Stimulated activated naive CD8-positive, alpha-beta T cell treated with anti-CD3 and anti-CD28 coated beads, Interleukin-15, Interleukin-2, amounts not matched to agents 100 ng/mL and 50 ng/mL, for 24 hours (primary cell): ENCODE results near the gene IMMT.
"Not testable (repeated sequence)": the region's sequence is repeated elsewhere in the genome, so short reads cannot be mapped to it uniquely, and the experiment has no call there.

Experiments used
- H3K27ac Mint-ChIP-seq: one replicate; pipeline ENCODE4 v1.8.0; 2021; ENCODE audit warnings: mild to moderate bottlenecking, mixed read lengths
- H3K27me3 Mint-ChIP-seq: one replicate; pipeline ENCODE4 v1.8.0; 2021; ENCODE audit warnings: mixed read lengths
- H3K36me3 Mint-ChIP-seq: one replicate; pipeline ENCODE4 v1.8.0; 2021; ENCODE audit warnings: low read depth, mixed read lengths
- H3K4me1 Mint-ChIP-seq: one replicate; pipeline ENCODE4 v1.8.0; 2021; ENCODE audit warnings: low read depth, mixed read lengths
- H3K4me3 Mint-ChIP-seq: one replicate; pipeline ENCODE4 v1.8.0; 2021; ENCODE audit warnings: mild to moderate bottlenecking, mixed read lengths
- H3K9me3 Mint-ChIP-seq: one replicate; pipeline ENCODE4 v1.8.0; 2021; ENCODE audit warnings: mixed read lengths

The IMMT gene

GRCh38 chr2:86195055-86195807 is at the start of gene IMMT:
Gene IMMT, minus strand, starts transcription at chr2:86195462. Its CDS starts 80 bp downstream, at chr2:86195382.
- Mint-ChIP-seq H3K9me3 (no peaks in the 10 kb centered on the region), H3K4me1 (peaks cover 58% of the 10 kb centered on the region), H3K36me3 (peaks cover 33% of the 10 kb centered on the region), H3K4me3 (peak within 1 kb of the TSS; percentile 99), H3K27ac (peak within 1 kb of the TSS; percentile 97), H3K27me3 (no peaks in the 10 kb centered on the region)

- H3K36me3 Mint-ChIP-seq, H3K27ac Mint-ChIP-seq, H3K9me3 Mint-ChIP-seq, H3K27me3 Mint-ChIP-seq, H3K4me1 Mint-ChIP-seq, H3K4me3 Mint-ChIP-seq: not testable (repeated sequence)
Observed at GRCh38 chr2:86244781-86245180, 49.5 kb upstream of the IMMT start.

- Mint-ChIP-seq H3K27ac (no peak overlapping the region), H3K4me1 (peaks cover 14% of the 10 kb centered on the region), H3K4me3 (no peak overlapping the region), H3K9me3 (no peaks in the 10 kb centered on the region), H3K27me3 (no peaks in the 10 kb centered on the region), H3K36me3 (no peaks in the 10 kb centered on the region)
Observed at GRCh38 chr2:86243950-86244733, 48.9 kb upstream of the IMMT start.

DNA sequence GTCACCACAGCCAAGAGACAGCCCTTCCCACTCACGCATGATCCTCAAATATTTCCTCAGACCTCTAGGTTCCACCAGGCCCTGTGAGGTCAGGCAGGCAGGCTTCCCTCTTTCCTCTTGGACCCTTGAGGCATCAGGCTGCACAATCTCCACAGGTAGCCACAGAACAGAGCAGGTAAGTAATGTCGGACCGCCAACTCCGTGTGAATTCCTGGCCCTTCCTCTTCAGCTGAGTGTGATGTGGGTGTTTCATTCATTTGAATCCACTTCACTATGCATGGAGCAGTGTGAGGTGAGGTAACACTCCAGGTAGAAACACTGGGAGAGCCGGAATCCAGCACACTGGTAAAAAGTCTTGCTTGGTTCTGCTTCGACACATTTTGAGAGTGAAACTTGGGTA is 48.0 kb upstream of the IMMT start:
- peaks cover 22% of the 10 kb centered on the region for H3K4me1 Mint-ChIP-seq
- H3K27ac Mint-ChIP-seq, result no peak overlapping the region
- H3K4me3 Mint-ChIP-seq, result no peak overlapping the region
- no peaks in the 10 kb centered on the region for H3K9me3 Mint-ChIP-seq
- no peaks in the 10 kb centered on the region for H3K27me3 Mint-ChIP-seq
- no peaks in the 10 kb centered on the region for H3K36me3 Mint-ChIP-seq

GRCh38 chr2:86241611-86242010 is 46.3 kb upstream of the IMMT start:
- no peaks in the 10 kb centered on the region for H3K36me3 Mint-ChIP-seq
- H3K9me3 Mint-ChIP-seq, result no peaks in the 10 kb centered on the region
- H3K4me1 Mint-ChIP-seq, result peaks cover 28% of the 10 kb centered on the region
- H3K27me3 Mint-ChIP-seq, result peaks cover 4% of the 10 kb centered on the region
- no peak overlapping the region for H3K4me3 Mint-ChIP-seq
- no peak overlapping the region for H3K27ac Mint-ChIP-seq

DNA sequence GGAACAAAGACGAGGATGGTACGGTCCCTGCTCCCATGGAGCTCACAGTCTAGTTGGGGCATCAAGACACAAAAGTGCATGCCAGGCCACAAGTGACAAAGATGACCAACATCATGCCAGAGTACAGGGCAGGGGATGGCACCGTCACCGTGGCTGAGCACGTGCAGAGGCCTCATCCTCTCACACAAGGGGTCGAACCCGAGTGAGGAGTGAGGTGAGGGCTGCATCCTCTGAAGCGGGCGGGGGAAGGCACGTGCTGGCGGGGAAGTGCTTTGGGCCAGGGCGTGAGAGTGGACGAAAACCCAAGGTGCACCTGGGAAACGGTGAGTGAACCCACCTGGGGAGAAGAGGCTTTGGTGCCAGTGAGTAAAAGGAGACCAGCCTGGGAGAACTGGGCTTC is 45.0 kb upstream of the IMMT start:
- Mint-ChIP-seq H3K4me3 (no peak overlapping the region), H3K36me3 (no peaks in the 10 kb centered on the region), H3K27ac (no peak overlapping the region), H3K4me1 (peaks cover 28% of the 10 kb centered on the region), H3K27me3 (peaks cover 4% of the 10 kb centered on the region), H3K9me3 (no peaks in the 10 kb centered on the region)

DNA sequence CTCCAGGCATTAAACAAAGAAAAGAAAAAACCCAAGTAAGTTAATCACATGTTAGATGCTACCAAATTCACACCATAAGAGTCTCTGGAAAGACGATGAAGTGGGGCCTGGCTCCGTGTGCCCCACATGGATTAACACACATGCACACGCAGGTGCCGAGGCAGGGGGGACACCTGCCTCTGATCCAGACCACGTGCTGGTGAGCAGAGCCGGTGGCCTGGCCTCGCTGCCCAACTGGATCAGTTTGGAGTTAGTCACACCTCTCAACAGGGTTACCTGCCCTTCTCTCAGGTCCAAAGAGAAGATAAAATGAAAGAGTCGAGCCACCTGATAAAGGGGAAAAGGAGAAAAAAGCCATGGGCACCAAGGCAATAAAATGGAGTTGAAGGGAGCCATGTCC is 44.5 kb upstream of the IMMT start:
- peaks cover 4% of the 10 kb centered on the region for H3K27me3 Mint-ChIP-seq
- peaks cover 28% of the 10 kb centered on the region for H3K4me1 Mint-ChIP-seq
- no peak overlapping the region for H3K4me3 Mint-ChIP-seq
- H3K9me3 Mint-ChIP-seq, result no peaks in the 10 kb centered on the region
- H3K36me3 Mint-ChIP-seq, result no peaks in the 10 kb centered on the region
- no peak overlapping the region for H3K27ac Mint-ChIP-seq

DNA sequence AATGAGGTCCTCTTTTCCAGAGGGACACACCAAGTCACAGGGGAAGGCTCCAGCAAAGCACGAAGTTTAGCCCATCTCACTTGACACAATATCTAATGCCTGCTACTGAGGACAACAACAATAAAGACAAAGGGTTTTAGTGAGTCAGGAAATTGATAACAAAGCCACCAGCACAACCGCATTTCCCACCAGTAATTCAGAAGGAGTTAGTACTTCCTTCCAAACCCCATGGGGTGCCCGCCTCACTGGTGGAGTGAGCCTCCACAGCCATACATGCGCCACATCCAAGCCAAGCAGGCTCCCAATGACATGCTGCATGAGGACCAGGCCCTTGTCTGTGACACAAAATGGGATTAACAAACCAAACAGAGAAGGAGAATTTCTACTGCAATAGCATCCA is 44.1 kb upstream of the IMMT start:
- Mint-ChIP-seq H3K36me3 (no peaks in the 10 kb centered on the region), H3K27me3 (peaks cover 4% of the 10 kb centered on the region), H3K9me3 (no peaks in the 10 kb centered on the region), H3K4me1 (peaks cover 27% of the 10 kb centered on the region), H3K4me3 (no peak overlapping the region), H3K27ac (no peak overlapping the region)

GRCh38 chr2:86238354-86238753 is 43.1 kb upstream of the IMMT start:
- peaks cover 4% of the 10 kb centered on the region for H3K27me3 Mint-ChIP-seq
- H3K4me1 Mint-ChIP-seq, result peaks cover 18% of the 10 kb centered on the region
- no peaks in the 10 kb centered on the region for H3K36me3 Mint-ChIP-seq
- H3K9me3 Mint-ChIP-seq, result no peaks in the 10 kb centered on the region
- no peak overlapping the region for H3K27ac Mint-ChIP-seq
- no peak overlapping the region for H3K4me3 Mint-ChIP-seq

- H3K27me3 Mint-ChIP-seq, result peaks cover 4% of the 10 kb centered on the region
- no peak overlapping the region for H3K4me3 Mint-ChIP-seq
- H3K9me3 Mint-ChIP-seq, result no peaks in the 10 kb centered on the region
- H3K36me3 Mint-ChIP-seq, result no peaks in the 10 kb centered on the region
- H3K27ac Mint-ChIP-seq, result no peak overlapping the region
- H3K4me1 Mint-ChIP-seq, result peaks cover 18% of the 10 kb centered on the region
Observed at GRCh38 chr2:86237172-86237571, 41.9 kb upstream of the IMMT start.

- Mint-ChIP-seq H3K4me1 (peaks cover 18% of the 10 kb centered on the region), H3K36me3 (no peaks in the 10 kb centered on the region), H3K27ac (no peak overlapping the region), H3K9me3 (no peaks in the 10 kb centered on the region), H3K4me3 (no peak overlapping the region), H3K27me3 (peaks cover 4% of the 10 kb centered on the region)
Observed at GRCh38 chr2:86235196-86235980, 40.1 kb upstream of the IMMT start.

DNA sequence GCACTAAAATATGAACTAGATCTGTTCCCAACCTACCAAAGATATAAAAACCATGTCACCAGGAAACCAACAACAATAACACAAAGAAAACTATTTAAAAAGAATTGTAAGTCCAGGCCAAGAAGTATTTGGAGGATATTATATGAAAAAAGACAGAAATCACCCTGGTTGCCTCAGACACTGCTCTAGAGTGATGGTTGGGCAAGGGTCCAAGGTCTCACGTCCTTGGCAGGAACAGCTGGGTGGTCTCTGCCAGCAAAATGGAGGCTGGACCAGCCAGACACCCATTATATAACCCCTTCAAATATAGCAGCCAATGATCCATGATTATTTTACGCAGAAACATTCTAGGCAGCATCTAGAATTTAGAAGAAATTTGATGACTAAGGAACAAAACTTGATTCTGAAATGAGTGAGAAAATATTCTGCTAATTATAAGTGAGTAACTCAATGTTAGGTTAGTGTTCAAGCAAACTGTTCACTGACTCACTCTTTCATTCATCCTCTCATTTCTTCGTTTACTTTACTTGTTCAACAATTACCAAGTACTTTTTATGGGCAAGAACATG is 39.4 kb upstream of the IMMT start:
- H3K9me3 Mint-ChIP-seq, result no peaks in the 10 kb centered on the region
- no peaks in the 10 kb centered on the region for H3K36me3 Mint-ChIP-seq
- peaks cover 18% of the 10 kb centered on the region for H3K4me1 Mint-ChIP-seq
- H3K27me3 Mint-ChIP-seq, result peaks cover 4% of the 10 kb centered on the region
- H3K4me3 Mint-ChIP-seq, result no peak overlapping the region
- no peak overlapping the region for H3K27ac Mint-ChIP-seq

- Mint-ChIP-seq H3K4me3 (no peak overlapping the region), H3K27me3 (peaks cover 4% of the 10 kb centered on the region), H3K4me1 (peaks cover 7% of the 10 kb centered on the region), H3K9me3 (no peaks in the 10 kb centered on the region), H3K36me3 (no peaks in the 10 kb centered on the region), H3K27ac (no peak overlapping the region)
Observed at GRCh38 chr2:86233436-86233835, 38.2 kb upstream of the IMMT start.

DNA sequence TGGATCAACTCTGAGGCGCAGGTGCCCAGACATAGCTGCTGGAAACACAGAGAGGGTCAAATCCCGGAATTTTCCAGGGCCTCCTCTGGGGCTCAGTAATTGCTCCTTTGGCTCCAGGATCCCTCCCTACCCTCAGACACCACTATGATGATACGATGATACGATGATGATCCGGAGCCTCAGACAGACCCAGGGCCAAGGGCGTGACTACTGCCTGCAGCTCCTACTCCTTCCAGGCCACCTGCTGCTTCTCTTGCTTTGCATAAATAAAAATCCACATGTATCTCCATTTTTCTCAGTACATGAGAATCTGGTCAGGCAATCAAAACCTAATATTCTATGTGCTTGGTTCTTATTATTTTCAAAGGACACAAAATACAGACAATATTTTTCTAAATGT is 37.6 kb upstream of the IMMT start:
- peaks cover 3% of the 10 kb centered on the region for H3K4me1 Mint-ChIP-seq
- no peaks in the 10 kb centered on the region for H3K9me3 Mint-ChIP-seq
- H3K27me3 Mint-ChIP-seq, result peaks cover 4% of the 10 kb centered on the region
- H3K36me3 Mint-ChIP-seq, result no peaks in the 10 kb centered on the region
- H3K4me3 Mint-ChIP-seq, result no peak overlapping the region
- H3K27ac Mint-ChIP-seq, result no peak overlapping the region

- Mint-ChIP-seq H3K9me3 (no peaks in the 10 kb centered on the region), H3K36me3 (no peaks in the 10 kb centered on the region), H3K27ac (no peak overlapping the region), H3K27me3 (peaks cover 4% of the 10 kb centered on the region), H3K4me3 (no peak overlapping the region), H3K4me1 (peaks cover 3% of the 10 kb centered on the region)
Observed at GRCh38 chr2:86232373-86232784, 37.1 kb upstream of the IMMT start.
